HG03432 (cell line): ENCODE data around the gene ACSF3.
A peak's percentile ranks its signal among the peaks of the same experiment; 100 is the strongest.

Experiments used
- ATAC-seq: cut with Tn5 transposase; IDR thresholded peaks from one replicate; pipeline ENCODE4 v1.9.1; 2021; ENCODE audit warnings: mild to moderate bottlenecking, moderate library complexity; ENCODE audit not compliant: unreplicated experiment

Gene ACSF3

GRCh38 chr16:89108416-89108815 is 14.8 kb downstream of the ACSF3 start:
- ATAC-seq, result no peak

GRCh38 chr16:89110641-89111040 is 17.0 kb downstream of the ACSF3 start:
- no peak for ATAC-seq

- ATAC-seq, result no peak
These were observed 17.6 kb downstream of the ACSF3 start for GRCh38 chr16:89111263-89111662.

- no peak for ATAC-seq
These were observed 18.9 kb downstream of the ACSF3 start for GRCh38 chr16:89112377-89113151.

GRCh38 chr16:89113152-89113547 is 19.5 kb downstream of the ACSF3 start:
- ATAC-seq, result no peak

- ATAC-seq, result no peak
These were observed 20.0 kb downstream of the ACSF3 start for GRCh38 chr16:89113661-89114060.

GRCh38 chr16:89114159-89114981 is 20.7 kb downstream of the ACSF3 start:
- no peak for ATAC-seq

GRCh38 chr16:89115216-89115861 is 21.7 kb downstream of the ACSF3 start:
- ATAC-seq, result peak; percentile 77

- ATAC-seq, result no peak
These were observed 22.9 kb downstream of the ACSF3 start for GRCh38 chr16:89116341-89117226.

GRCh38 chr16:89117227-89117974 is 23.7 kb downstream of the ACSF3 start:
- no peak for ATAC-seq

GRCh38 chr16:89117975-89118289 is 24.3 kb downstream of the ACSF3 start:
- ATAC-seq, result no peak

GRCh38 chr16:89118361-89119165 is 24.9 kb downstream of the ACSF3 start:
- ATAC-seq, result no peak

- no peak for ATAC-seq
These were observed 25.5 kb downstream of the ACSF3 start for GRCh38 chr16:89119166-89119621.

- ATAC-seq, result no peak
These were observed 26.0 kb downstream of the ACSF3 start for GRCh38 chr16:89119661-89120141.

- no peak for ATAC-seq
These were observed 26.6 kb downstream of the ACSF3 start for GRCh38 chr16:89120281-89120680.

GRCh38 chr16:89120921-89121351 is 27.3 kb downstream of the ACSF3 start:
- ATAC-seq, result no peak

- ATAC-seq, result no peak
These were observed 28.2 kb downstream of the ACSF3 start for GRCh38 chr16:89121691-89122321.

GRCh38 chr16:89122322-89122851 is 28.7 kb downstream of the ACSF3 start:
- ATAC-seq, result no peak
